GM19035 (cell line): Measurements from ENCODE around the gene AHRR.

Experiments
- ATAC-seq: cut with Tn5 transposase; IDR thresholded peaks from one replicate; pipeline ENCODE4 v1.9.1; 2021; ENCODE audit not compliant: unreplicated experiment

The AHRR gene

DNA sequence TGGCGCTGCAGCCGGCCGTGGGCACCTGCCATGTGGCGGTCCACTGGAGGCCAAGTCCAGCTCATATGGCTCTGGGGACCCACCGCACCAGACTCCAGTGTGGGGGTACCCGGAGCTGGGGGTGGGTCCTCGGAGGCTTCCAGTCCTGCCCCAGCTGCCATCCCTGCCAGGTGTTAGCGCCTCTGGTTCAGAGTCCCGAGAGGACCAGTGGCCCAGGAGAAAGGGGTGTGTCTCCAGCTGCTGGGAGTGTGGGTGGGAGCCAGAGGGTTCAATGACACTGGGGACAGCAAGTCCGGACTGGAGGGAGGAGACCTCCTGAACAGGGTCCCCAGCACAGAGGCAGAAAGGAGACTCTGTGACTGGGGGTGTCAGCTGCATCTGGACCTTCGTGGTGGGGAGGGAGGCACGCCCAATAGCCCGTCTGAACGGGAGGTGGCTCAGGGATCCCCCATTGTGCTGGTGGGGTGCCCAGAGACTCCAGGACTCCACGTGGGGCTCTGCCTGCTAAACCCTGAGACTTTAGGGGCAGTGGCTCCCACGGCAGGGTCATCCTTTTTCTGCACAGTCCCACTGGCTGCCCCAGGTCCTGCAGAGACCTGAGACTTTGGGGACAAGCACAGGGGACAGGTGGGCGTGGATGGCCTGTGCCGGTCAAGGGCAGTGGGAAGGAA is 2.4 kb upstream of the AHRR start:
- ATAC-seq, result no peak

DNA sequence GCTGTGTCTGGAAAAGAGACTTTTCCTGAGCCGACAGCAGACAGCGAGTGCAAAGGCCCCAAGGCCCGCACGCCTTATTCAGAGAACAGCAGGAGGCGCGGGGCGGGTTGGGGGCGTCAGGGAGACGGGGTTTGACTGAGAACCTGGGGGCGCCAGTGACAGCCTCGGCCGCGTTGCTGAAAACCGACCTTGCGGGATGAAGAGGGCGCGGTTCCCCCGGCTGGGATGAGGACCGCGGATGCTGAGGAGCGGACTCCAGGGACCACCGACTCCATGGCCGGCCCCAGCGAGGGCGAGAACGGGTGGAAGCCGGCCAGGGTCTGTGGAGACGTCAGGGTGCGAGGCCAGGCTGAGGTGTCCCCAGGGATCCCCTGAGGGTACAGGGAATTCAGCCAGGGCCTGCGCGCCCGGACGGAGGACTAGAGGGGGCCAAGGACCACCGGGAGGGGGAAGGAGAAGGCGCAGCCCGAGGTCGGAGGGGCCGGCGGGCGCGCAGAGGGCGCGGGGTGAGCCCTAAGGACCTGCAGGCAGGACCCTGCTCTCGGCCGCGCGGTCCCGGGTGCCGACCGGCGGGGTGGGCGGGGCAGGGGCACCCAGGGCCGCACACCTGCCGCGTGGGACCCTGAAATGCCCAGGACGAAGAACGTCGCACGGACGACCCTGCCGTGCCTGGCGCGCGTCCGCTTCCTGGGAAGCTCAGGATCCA is 837 bp upstream of the AHRR start:
- no peak for ATAC-seq

DNA sequence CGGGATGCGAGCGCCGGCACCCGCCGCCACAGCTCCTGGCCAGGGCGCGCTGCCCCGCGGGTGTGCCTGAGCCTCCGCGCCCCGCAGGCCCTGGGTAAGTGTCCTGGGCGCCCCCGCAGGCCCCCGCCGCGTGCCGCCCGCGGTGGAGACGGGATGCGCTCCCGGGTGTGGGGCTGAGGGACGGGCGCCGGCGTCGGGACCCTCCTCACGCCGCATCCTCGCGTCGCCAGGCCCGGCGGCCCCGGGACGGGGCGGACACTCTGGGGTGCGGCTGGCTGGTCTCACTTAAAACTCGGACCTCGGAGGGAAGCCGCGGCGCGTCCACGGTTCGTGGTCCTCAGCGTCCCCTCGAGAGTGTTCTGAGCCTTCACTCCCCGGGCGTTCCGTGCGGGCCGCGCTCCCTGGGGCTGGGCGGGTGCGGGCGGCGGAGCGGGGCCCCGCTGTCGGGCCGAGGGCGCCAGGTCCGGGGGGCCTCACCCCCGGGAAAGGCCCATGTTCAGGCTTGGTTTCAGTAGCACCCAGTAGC is 275 bp downstream of the AHRR start:
- peak; percentile 14 for ATAC-seq

DNA sequence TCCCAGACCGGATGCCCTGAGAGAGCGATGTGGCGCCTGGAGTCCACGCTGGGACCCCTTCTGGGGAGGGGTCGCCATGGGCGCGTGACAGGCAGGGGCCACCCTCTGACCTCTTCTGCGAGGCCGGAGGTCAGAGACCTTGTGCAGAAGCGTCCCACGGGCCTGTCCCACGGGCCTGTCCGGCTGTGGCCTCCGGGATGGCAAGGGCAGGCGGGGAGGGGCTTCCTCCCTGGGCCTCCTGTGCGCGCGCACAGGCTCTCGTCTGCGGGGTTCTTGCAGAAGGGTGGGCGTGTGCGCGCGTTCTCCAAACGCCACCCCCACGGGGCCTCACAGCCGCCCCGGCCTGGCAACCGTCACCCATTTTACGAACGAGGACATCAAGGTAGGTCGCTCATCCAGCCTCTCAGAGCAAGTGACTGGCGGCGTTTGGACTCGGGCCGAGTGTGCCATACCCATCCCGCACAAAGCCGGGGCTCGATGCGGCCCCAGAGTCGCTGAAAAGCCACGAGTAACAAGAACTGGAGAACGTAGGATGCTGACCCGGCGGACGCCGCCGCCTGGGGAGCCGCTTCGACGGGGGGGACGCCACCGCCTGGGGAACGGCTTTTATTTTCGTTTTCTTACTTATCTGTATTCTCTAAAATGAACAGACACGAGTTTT is 897 bp downstream of the AHRR start:
- ATAC-seq, result peak; percentile 15

DNA sequence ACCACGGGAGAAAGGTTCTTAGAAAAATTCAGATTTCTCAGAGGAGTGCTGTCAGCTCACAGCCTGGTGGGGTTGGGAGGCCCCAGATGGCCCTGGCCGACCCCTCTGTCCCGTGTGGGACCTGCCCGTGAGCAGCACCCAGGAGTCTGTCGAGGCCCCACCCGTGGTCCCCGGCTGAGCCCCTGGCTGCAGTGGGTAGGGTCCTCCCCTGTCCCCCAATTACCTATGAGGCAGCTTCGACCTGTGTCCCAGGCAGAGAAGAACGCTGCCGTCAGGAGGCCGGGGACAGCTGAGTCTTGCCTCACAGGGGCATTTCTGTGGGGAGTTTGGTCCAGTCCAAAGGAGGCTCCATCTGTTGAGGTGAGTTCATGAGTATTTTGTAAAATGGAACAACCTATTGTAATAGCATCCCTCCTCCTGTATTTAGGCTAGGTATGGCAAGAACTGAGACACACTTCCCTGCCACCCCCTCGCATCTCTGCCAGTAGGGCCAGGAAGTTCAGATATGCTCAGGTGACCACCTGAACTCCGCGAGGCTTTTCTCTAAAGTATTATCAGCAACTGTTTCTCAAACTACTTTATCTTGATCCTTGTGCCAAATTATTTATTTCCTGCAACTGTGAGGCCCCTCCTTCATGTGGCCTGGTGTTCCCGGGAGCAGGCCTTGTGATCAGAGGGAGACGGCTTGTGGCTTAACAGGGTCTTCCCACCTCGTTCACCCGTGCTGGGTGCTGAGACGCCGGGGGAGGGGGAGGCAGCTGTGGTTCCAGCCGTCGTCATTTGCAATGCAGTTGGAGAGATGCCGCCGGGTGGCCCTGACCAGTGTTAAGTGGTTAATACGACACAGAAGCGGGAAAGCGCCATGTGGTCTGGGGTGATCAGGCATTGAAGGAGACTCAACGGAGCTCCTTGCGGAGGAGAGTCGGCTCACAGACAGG is 1.7 kb downstream of the AHRR start:
- no peak for ATAC-seq

DNA sequence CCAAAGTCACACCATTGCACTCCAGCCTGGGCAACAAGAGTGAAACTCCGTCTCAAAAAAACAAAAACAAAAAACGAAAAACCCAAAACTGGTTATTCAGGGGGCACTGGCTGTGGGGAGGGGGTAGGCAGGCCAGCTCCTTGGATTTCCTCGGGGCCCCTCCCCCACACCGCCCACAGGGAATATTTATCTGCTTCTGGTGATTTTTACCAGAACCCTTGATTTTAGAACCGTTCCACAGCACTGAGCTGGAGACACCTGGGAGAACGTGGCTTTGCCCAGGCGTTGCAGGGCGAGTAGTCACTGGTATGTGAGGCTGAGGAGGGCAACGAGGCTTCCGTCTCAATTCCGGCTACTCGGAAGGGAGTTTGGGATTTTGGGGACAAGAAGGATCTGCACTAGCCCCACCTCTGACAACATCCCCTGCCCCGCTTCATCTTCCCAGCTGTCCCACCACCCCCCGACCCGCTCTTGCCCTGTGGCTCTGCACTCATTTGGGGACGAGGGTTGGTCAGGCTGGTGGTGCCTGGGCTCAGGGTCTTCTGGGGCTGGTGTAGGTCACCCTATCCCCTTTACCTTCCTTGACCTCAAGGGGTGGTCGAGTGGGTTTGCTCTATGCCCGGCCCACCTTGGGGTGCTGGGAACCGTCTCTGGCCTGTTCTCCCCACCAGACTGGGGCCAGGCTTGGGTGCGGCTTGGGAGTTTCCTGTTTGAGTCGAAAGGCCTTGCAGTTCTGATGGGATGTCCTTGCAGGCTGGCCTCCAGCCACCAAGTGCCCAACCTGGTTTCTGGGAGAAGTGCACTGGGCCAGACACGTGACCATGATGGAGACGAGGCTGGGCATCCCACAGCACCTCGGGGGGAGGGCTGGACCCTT is 3.5 kb downstream of the AHRR start:
- ATAC-seq, result no peak

DNA sequence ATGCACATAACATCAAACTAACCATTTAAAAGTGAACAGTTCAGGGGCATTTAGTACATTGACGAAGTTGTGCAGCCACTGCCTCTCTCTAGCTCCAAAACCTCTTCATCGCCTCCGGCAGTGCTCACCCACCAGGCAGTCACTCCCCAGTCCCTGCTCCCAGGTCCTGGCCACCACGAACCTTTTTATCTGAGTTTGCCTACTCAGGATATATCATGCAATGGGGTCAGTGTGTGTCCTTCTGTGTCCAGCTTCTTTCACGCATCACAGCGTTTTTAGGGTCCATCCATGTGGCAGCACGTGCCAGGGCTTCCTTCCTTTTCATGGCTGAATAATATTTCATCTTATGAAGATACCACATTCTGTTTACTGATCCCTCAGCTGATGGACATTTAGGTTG is 4.6 kb downstream of the AHRR start:
- ATAC-seq, result no peak

DNA sequence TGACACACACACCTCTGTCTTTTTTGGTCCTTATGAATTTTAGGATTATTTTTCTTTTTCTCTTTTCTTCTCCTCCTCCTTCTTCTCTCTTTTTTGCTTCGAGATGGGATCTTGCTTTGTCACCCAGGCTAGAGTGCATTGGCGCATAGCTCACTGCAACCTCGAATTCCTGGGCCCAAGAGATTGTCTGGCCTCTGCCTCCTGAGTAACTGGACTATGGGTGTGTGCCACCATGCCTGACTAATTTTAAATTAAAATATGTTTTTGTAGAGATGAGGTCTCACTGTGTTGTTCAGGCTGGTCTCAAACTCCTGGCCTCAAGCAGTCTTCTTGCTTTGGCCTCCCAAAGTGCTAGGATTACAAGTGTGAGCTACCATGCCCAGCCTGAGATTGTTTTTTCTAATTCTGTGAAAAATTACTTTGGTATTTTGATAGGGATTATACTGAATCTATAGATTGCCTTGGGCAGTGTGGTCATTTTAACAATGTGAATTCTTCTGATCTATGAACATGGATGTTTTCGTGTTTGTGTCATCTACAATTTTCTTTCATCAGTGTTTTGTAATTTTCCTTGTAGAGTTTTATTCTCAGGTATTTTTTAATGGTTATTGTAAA is 7.7 kb downstream of the AHRR start:
- no peak for ATAC-seq

DNA sequence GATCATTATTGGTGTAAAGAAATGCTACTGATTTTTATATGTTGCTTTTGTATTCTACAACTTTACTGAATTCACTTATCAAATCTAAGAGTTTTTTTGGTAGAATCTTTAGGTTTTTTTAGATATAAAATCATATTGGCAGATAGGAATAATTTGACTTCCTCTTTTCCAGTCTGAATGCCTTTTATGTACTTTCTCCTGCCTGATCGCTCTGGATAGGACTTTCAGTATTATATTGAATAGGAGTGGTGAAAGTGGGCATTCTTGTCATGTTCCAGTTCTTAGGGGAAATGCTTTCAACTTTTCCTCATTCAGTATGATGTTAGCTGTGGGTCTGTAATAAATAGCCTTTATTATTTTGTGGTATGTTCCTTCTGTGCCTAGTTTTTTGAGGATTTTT is 8.3 kb downstream of the AHRR start:
- ATAC-seq, result no peak

DNA sequence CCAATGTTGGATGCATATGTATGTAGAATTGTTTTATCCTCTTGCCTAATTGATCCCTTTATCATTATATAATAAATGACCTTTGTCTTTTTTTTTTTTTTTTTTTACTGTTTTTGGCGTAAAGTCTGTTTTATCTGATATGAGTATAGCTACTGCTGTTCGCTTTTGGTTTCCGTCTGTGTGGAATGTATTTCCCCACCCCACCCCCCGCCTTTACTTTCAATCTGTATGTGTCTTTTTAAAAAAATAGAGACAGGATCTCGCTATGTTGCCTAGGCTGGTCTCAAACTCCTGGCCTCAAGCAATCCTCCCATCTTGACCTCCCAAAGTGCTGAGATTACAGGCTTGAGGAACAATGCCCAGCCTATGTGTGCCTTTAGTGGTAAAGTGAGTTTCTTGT is 11.3 kb downstream of the AHRR start:
- ATAC-seq, result no peak

DNA sequence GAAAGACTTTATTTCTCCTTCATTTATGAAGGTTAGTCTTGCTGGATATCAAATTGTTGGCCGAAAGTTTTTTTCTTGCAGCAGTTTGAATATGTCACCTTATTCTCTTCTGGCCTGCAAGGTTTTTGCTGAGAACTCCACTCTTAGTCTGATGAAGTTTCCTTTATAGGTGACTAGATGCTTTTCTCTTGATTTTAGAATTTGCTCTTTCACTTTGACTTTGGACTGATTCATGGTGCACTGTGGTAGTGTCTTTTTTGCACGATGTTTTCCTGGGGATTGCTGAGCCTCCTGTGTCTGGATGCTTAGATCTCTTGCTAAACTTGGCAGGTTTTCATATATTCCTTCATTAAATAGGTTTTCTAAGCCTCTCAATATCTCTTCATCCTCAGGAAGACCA is 12.4 kb downstream of the AHRR start:
- peak; percentile 55 for ATAC-seq

DNA sequence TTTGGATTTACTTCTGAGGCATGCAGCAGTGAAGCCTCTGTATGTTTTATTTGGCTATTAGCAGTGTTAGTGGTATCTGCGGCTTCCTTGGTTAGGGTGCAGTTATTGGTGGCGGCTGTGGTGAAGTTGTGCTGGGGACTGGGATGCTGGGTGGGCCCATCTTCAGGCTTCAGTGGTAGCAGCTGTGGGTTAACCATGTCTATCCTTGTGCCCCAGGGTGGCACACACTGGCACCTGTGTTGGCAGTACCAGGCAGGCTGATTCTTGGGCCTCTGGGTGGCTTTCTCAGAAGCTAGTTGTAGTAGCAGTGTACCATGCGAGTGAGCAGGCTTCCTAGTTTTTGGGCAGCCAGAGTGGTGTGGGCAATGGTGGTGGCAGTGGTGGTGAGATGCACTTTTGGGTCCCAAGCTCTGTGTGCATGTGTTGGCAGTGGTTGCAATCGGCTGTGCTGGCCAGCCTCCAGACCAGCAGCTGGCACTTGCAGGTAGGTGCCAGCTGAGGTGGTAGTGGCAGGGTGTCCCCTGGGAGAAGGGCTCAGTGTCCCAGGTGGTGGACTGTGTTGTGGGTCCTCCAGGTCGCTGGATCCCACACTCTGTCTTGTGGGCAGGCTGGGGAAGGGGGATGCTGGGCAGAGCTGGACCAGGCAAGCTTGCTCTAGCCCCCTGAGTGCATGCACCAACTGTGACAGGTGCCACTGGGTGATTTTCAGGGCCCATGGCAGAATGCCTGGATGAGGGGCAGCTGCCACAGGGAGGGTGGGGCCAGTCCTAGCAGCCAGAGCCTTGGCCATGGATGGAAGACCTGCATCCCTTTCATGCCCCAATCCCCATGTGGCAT is 13.6 kb downstream of the AHRR start:
- no peak for ATAC-seq

DNA sequence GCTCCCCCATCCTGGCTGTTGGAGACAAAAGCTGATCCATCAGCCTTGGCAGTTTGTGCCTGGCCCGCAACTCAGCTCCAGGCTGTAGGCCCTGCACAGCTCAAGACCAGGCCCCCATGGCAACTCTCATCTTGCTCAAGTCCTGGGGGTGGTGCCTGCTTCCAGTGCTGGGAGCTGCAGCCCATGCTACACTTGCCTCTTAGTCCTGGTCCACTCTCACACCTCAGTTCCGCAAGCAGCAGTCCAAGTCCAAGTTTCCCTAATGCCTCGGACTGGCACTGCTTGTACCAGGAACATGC is 14.2 kb downstream of the AHRR start:
- ATAC-seq, result no peak

DNA sequence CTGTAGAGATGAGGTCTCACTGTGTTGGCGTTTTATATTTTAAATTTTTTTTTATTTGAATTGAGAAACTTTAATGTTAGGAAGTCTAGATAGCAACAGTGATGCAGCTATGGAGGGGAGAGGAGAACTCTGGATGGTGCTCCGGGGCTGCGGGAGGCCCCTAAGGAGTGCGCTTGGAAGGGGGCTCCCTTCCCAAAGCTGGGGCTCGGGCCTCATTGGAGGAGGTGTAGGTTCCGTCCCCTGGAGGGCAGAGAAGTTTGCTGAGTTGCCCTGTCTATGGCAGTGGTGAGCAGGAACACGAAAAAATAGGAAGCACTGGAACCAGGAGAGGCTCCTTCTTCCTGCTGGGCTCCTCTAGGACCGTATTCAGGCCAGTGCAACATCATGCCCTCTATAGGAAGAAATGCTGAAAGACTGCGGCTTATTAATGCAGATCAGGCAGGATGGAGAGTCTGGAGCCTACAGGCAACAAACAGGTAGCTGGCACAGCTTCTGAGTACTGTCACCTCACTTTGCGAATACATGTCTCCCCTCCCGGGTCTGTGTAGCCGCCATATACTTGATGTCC is 16.1 kb downstream of the AHRR start:
- no peak for ATAC-seq

DNA sequence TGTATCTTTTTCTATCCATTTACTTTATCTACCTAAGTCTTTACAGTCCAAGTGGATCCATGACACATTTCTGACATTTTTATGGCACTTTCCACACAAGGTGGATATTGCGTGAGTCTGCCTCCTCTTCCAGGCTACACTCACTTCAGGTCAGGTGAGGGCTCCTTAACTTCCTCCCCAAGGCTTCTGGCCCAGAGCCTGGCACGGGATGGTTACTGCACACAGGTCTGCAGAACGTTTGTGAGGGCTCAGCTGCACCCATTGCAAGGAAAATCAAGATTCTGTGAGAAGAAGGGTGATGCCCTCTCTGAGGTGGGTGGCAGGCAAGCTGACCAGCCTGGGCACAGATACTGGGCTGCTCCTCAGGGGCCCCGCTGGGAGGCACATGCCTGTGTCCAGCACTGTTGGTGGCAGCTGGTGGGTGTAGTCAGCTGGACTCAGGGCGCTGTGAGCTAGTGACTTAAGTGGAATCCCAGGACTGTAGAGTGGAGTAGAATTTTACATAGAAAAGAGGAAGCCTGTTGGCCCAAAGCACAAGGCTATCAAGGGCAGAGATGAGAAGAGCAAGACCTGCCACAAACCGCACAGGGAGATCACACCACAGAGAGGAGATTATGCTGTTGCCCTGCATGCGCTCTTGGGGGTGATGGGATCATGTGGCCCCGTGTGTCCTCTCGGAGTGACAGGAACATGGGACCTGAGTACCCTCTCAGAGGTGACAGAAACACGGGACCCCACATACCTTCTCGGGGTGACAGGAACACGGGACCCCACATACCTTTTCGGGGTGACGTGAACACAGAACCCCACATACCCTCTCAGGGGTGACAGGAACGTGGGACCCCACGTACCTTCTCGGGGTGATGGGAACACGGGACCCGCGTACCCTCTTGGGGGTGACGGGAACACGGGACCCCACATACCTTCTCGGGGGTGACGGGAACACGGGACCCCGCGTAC is 21.3 kb downstream of the AHRR start:
- ATAC-seq, result no peak

DNA sequence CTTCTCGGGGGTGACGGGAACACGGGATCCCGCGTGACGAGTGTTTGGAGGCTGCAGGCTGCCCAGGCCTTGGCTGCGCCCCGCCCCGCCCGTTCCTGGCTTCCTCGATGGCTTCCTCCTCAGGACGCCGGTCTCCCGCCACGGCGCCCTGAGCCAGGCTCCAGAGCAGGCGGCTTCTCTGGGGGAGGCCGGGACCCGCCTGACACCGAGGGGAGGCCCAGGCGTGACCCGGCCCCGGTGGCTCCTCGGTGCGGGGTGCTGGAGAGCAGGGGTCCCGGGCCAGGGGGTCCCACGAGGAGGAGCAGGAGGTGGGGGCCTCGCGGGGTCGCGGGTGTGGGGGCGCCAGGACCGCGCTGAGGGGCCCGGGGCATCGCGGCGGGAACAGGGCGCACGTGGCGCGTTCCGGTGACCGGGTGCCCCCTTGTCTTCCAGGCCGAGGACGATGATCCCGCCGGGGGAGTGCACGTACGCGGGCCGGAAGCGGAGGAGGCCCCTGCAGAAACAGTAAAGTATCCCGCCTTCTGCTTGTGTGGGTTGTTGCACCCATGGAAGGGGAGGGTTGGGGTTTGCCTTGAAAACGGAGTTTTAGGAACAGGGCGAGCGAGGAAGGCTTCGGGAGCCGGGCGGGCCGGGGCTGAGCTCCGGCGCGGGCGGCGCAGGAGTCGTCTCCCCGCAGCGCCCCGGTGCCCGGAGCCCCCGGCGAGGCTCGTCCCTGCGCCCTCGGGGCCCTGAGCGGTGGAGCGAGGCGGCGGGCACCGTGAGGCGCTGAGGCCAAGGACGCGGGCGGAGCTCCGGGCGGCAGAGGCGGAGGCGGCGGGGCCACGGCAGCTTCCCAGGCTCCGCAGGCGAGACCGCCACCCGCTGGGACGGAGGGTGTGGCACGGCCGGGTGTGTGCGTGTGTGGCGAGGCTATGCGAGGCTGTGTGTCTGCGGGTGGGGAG is 22.2 kb downstream of the AHRR start:
- peak; percentile 56 for ATAC-seq
